SU-DHL-6 (cell line): ENCODE measurements around the gene DCANP1.

ENCODE experiments used
- EZH2phosphoT487 ChIP-seq: fragments of 200-600 bp; sonication (generic), shearing (Covaris generic); conservative IDR thresholded peaks from 2 replicates; pipeline ENCODE4 v1.6.1; 2018; ENCODE audit warnings: mild to moderate bottlenecking, antibody characterized with exemption, low read length, moderate library complexity, mixed read lengths
- TF ChIP-seq, protein P1 (sequence below): fragments of 200-600 bp; sonication (generic); IDR thresholded peaks from one replicate; pipeline ENCODE4 v1.5.1; 2017; ENCODE audit warnings: antibody characterized with exemption, mild to moderate bottlenecking, low read length, moderate library complexity; ENCODE audit not compliant: insufficient read depth, poor library complexity, severe bottlenecking

DNA sequence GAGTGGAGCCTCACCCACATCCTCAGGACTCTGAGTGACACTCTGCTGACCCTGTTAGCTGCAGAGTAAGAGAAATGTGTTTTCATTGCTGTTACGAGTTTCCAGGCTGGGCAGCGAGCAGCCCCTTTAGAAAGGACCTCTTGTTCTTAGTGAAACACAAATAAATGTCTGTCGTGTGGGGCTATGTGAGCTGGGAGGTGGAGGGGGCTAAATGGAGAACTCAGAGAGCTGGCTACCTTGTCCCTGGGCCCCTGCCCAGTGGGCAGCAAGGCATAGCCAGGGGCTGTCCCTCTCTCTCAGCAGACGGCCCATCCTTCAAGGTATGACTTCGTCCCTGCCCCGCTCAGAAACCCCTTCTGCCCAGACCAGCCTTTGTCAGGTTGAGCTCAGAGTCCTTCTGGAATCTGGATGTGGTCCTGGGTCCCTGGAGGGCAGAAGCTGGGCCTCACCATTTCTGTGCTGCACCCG is 10.2 kb downstream of the DCANP1 start:
- TF ChIP-seq, protein P1, sequence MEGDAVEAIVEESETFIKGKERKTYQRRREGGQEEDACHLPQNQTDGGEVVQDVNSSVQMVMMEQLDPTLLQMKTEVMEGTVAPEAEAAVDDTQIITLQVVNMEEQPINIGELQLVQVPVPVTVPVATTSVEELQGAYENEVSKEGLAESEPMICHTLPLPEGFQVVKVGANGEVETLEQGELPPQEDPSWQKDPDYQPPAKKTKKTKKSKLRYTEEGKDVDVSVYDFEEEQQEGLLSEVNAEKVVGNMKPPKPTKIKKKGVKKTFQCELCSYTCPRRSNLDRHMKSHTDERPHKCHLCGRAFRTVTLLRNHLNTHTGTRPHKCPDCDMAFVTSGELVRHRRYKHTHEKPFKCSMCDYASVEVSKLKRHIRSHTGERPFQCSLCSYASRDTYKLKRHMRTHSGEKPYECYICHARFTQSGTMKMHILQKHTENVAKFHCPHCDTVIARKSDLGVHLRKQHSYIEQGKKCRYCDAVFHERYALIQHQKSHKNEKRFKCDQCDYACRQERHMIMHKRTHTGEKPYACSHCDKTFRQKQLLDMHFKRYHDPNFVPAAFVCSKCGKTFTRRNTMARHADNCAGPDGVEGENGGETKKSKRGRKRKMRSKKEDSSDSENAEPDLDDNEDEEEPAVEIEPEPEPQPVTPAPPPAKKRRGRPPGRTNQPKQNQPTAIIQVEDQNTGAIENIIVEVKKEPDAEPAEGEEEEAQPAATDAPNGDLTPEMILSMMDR: no peak
- no peak for TF ChIP-seq EZH2phosphoT487
